Measurements from ENCODE around the gene BNC1. TPM values are rescaled to one million over a fixed set of nuclear protein-coding genes. Genes with fewer than 3 reads are reported as not detected.

BNC1 gene
- total and polyA plus RNA-seq, 4 donors: 0.07 to 0.17 (median 0.14) TPM; not detected in 1

- peak; percentile 49 for DNase-seq (ENCODE audit: low spot score)
- 2% methylated on average over 93 of the region's 93 CpGs for WGBS
- peaks cover 0 to 19% (median 3%) of the 10 kb centered on the region in 4 donors for H3K27me3 ChIP-seq (ENCODE audit: control insufficient read depth in 4 of 4, insufficient read depth in 4 of 4, low read length in 3 of 4)
- peak overlapping the region in 2 of 3 donors; percentile 21 to 72 for H3K4me3 ChIP-seq (ENCODE audit: low read depth in 1 of 3, low read length in 3 of 3)
- H3K27ac ChIP-seq (ENCODE audit: low read depth in 1 of 2, low read length in 2 of 2): peak overlapping the region; percentile 33 to 48
- no peaks in the 10 kb centered on the region for H3K36me3 ChIP-seq (ENCODE audit: control insufficient read depth in 4 of 4, insufficient read depth in 3 of 4, low read depth in 1 of 4, low read length in 3 of 4)
- H3K9ac ChIP-seq (ENCODE audit: low read depth in 1 of 2, low read length in 2 of 2): no peak overlapping the region
- H3K9me3 ChIP-seq (ENCODE audit: control insufficient read depth in 4 of 4, low read length in 3 of 4): no peaks in the 10 kb centered on the region
- H3K4me1 ChIP-seq (ENCODE audit: control insufficient read depth in 4 of 4, insufficient read depth in 4 of 4, low read length in 3 of 4): peaks cover 0 to 13% (median 4%) of the 10 kb centered on the region in 4 donors
- TF ChIP-seq ZBTB33 (IDR thresholded peaks at IDR 0.05) (no peak), FOXA2 (IDR thresholded peaks at IDR 0.05) (no peak), TAF1 (conservative IDR thresholded peaks at IDR 0.05) (no peak), MAX (IDR thresholded peaks at IDR 0.05) (no peak), REST (IDR thresholded peaks at IDR 0.05) (no peak), FOXA1 (IDR thresholded peaks at IDR 0.05) (no peak), ATF3 (IDR thresholded peaks at IDR 0.05) (no peak), RXRA (IDR thresholded peaks at IDR 0.05) (no peak), NR2F2 (IDR thresholded peaks at IDR 0.05) (no peak), SP1 (IDR thresholded peaks at IDR 0.05) (no peak), RAD21 (IDR thresholded peaks at IDR 0.05) (no peak), EGR1 (IDR thresholded peaks at IDR 0.05; ENCODE audit: low read depth in 2 of 2) (no peak), YY1 (IDR thresholded peaks at IDR 0.05) (no peak), HNF4G (IDR thresholded peaks at IDR 0.05) (no peak), GABPA (IDR thresholded peaks at IDR 0.05 in 1 of 2, conservative IDR thresholded peaks at IDR 0.05 in 1 of 2) (no peak)
Observed at GRCh38 chr15:83207009-83207659, 77.3 kb downstream of the BNC1 start.

- DNase-seq (ENCODE audit: low spot score): no peak
- TF ChIP-seq TAF1 (conservative IDR thresholded peaks at IDR 0.05) (no peak), MAX (IDR thresholded peaks at IDR 0.05) (no peak)
- WGBS: 6% methylated on average over 25 of the region's 25 CpGs
- Histone ChIP-seq H3K27me3 (ENCODE audit: control insufficient read depth in 4 of 4, insufficient read depth in 4 of 4, low read length in 3 of 4) (peaks cover 0 to 19% (median 3%) of the 10 kb centered on the region in 4 donors), H3K36me3 (ENCODE audit: control insufficient read depth in 4 of 4, insufficient read depth in 3 of 4, low read depth in 1 of 4, low read length in 3 of 4) (no peaks in the 10 kb centered on the region), H3K27ac (ENCODE audit: low read depth in 1 of 2, low read length in 2 of 2) (peak overlapping the region in 1 of 2 donors; percentile 33), H3K4me3 (ENCODE audit: low read depth in 1 of 3, low read length in 3 of 3) (peak overlapping the region in 2 of 3 donors; percentile 21 to 72), H3K9me3 (ENCODE audit: control insufficient read depth in 4 of 4, low read length in 3 of 4) (no peaks in the 10 kb centered on the region), H3K9ac (ENCODE audit: low read depth in 1 of 2, low read length in 2 of 2) (no peak overlapping the region), H3K4me1 (ENCODE audit: control insufficient read depth in 4 of 4, insufficient read depth in 4 of 4, low read length in 3 of 4) (peaks cover 0 to 13% (median 4%) of the 10 kb centered on the region in 4 donors)
Observed at GRCh38 chr15:83206526-83207008, 77.9 kb downstream of the BNC1 start.

Other genes starting within 250 kb of the BNC1 start
- gene BTBD1, start 217.4 kb downstream of the BNC1 start, total RNA-seq: 10 to 100 TPM; 37.8 to 43.9 TPM
- gene BTBD1, start 217.4 kb downstream of the BNC1 start, polyA plus RNA-seq: 10 to 100 TPM in 1 of 2 donors, 1 to 10 TPM in 1; 8.6 to 17.3 TPM
- gene TM6SF1, start 177.0 kb downstream of the BNC1 start, total RNA-seq: 1 to 10 TPM; 1.6 to 2.1 TPM
- gene TM6SF1, start 177.0 kb downstream of the BNC1 start, polyA plus RNA-seq: under 1 TPM; 0.65 to 0.94 TPM
- gene HDGFL3, start 76.8 kb downstream of the BNC1 start, total RNA-seq: 1 to 10 TPM; 1.1 to 3.5 TPM
- gene HDGFL3, start 76.8 kb downstream of the BNC1 start, polyA plus RNA-seq: under 1 TPM; 0.44 to 0.92 TPM
- under 1 TPM in 1 of 2 donors, not detected in 1; 0.23 TPM for gene SH3GL3, start 162.7 kb upstream of the BNC1 start, total RNA-seq
- gene SH3GL3, start 162.7 kb upstream of the BNC1 start, polyA plus RNA-seq: not detected